RWPE2 (cell line): ENCODE results near the gene CHD9.
A peak's percentile ranks its signal among the peaks of the same experiment; 100 is the strongest.

Experiments
- ATAC-seq: fragments of 200-7000 bp; cut with Tn5 transposase; 3 replicates; pipeline ENCODE4 v1.9.1; 2021; ENCODE audit warnings: low read depth
- DNase-seq: peaks from one replicate; pipeline ENCODE4 v3.0.0-alpha.2; 2020; ENCODE audit warnings: low spot score
- H3K27ac ChIP-seq: fragments of 450-650 bp; 2 replicates; pipeline ENCODE4 v1.5.1; 2017; ENCODE audit warnings: mild to moderate bottlenecking; ENCODE audit not compliant: poor library complexity, severe bottlenecking
- H3K27me3 ChIP-seq: fragments of 250-450 bp; sonication (Bioruptor Pico); 2 replicates; pipeline ENCODE4 v1.5.1; 2021; ENCODE audit warnings: mild to moderate bottlenecking, moderate library complexity; ENCODE audit not compliant: insufficient read depth, poor library complexity, severe bottlenecking
- H3K36me3 ChIP-seq: fragments of 250-450 bp; sonication (Bioruptor Pico); 2 replicates; pipeline ENCODE4 v1.5.1; 2020; ENCODE audit warnings: low read depth, mild to moderate bottlenecking, moderate library complexity
- H3K4me1 ChIP-seq: fragments of 250-450 bp; sonication (Bioruptor Pico); 2 replicates; pipeline ENCODE4 v1.5.1; 2021; ENCODE audit warnings: mild to moderate bottlenecking, moderate library complexity; ENCODE audit not compliant: insufficient read depth, poor library complexity, severe bottlenecking
- H3K4me3 ChIP-seq: fragments of 250-450 bp; sonication (Bioruptor Pico); 2 replicates; pipeline ENCODE4 v1.5.1; 2021; ENCODE audit warnings: mild to moderate bottlenecking, moderate library complexity; ENCODE audit not compliant: severe bottlenecking
- H3K9me3 ChIP-seq: fragments of 250-450 bp; sonication (Bioruptor Pico); 2 replicates; pipeline ENCODE4 v1.5.1; 2021; ENCODE audit warnings: mild to moderate bottlenecking, moderate library complexity; ENCODE audit not compliant: severe bottlenecking
- TF ChIP-seq, protein P1 (sequence below): fragments of 450-650 bp; IDR thresholded peaks from one replicate; pipeline ENCODE4 v1.5.1; 2017; ENCODE audit warnings: mild to moderate bottlenecking, moderate library complexity; ENCODE audit not compliant: poor library complexity, severe bottlenecking

Gene CHD9

DNA sequence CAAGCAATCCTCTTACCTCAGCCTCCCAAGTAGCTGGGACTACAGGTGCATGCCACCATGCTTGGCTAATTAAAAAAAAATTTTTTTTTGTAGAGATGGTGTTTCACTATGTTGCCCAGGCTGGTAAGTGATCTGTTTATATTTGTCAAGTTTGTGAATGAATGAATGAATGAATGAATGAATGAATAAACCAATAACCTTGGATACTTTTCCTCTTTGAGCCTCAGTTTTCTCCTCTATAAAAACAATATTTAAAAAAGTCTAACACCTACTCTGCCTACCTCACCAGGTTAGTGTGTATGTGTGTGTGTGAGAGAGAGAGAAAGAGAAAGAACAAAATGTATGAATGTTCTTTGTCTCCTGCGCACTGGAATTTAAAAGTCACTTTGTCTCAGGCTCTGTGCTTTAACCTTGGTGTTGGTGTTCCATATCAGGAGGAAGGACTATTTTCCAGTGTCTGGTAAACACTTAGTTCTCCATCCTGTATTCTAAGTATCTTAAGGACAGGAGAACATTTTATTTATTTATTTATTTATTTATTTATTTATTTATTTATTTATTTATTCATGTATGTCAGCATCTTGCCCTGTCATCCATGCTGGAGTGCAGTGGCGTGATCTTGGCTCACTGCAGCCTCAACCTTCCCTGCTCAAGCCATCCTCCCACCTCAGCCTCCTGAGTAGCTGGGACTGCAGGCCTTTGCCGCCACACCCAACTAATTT lies 27.1 kb downstream of the CHD9 start:
- no peaks in the 10 kb centered on the region for H3K27me3 ChIP-seq
- no peak overlapping the region for H3K4me3 ChIP-seq
- no peak for ATAC-seq
- peaks cover 71% of the 10 kb centered on the region for H3K4me1 ChIP-seq
- H3K36me3 ChIP-seq = peaks cover 3% of the 10 kb centered on the region; the same call in 1 of the 2 replicates
- H3K9me3 ChIP-seq = no peaks in the 10 kb centered on the region
- TF ChIP-seq, protein P1, sequence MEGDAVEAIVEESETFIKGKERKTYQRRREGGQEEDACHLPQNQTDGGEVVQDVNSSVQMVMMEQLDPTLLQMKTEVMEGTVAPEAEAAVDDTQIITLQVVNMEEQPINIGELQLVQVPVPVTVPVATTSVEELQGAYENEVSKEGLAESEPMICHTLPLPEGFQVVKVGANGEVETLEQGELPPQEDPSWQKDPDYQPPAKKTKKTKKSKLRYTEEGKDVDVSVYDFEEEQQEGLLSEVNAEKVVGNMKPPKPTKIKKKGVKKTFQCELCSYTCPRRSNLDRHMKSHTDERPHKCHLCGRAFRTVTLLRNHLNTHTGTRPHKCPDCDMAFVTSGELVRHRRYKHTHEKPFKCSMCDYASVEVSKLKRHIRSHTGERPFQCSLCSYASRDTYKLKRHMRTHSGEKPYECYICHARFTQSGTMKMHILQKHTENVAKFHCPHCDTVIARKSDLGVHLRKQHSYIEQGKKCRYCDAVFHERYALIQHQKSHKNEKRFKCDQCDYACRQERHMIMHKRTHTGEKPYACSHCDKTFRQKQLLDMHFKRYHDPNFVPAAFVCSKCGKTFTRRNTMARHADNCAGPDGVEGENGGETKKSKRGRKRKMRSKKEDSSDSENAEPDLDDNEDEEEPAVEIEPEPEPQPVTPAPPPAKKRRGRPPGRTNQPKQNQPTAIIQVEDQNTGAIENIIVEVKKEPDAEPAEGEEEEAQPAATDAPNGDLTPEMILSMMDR = no peak
- DNase-seq = no peak
- H3K27ac ChIP-seq = peak overlapping the region; percentile 95

DNA sequence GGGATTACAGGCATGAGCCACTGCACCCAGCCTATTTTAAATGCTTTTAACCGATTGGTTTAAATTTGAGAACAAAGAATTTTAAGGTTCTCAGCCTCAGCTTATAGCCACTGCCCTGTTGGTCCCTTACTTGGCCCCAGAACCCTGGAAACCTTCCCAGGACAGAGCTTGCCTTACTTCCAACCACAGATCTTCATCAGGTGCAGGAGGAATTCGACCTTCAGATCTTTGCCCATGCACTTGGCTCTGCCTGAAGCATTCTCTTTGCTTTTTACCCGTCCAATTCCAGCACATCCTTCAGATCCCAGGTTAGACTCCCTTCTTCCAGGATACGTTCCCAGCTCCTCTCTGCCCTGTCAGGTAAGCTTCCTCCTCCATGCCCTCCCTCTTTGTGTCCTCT lies 27.7 kb downstream of the CHD9 start:
- Histone ChIP-seq H3K27ac (peak overlapping the region; percentile 95), H3K4me1 (peaks cover 71% of the 10 kb centered on the region), H3K9me3 (no peaks in the 10 kb centered on the region), H3K27me3 (no peaks in the 10 kb centered on the region), H3K36me3 (peaks cover 3% of the 10 kb centered on the region; the same call in 1 of the 2 replicates), H3K4me3 (no peak overlapping the region)
- TF ChIP-seq, protein P1 = no peak
- DNase-seq (no peak), ATAC-seq (no peak)

DNA sequence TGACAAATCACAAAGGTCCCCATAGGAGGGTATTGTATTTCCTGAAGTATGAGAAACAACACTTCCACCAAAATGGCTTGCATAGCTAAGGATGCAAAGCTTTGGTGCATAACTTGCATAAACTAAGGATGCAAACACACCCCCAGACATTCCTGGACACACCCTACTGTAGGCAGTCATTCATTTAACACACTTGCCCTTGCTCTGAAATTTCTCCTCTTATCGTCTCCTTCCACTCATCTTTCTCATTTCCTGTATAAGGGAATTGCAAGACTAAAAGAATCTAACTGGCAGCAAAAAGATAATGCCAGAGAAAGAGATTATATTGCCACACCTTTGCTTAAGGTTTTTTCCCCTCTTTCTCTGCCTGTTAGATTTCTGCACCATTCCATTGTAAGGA lies 28.3 kb downstream of the CHD9 start:
- Histone ChIP-seq H3K4me1 (peaks cover 71% of the 10 kb centered on the region), H3K27ac (peak overlapping the region; percentile 95)

DNA sequence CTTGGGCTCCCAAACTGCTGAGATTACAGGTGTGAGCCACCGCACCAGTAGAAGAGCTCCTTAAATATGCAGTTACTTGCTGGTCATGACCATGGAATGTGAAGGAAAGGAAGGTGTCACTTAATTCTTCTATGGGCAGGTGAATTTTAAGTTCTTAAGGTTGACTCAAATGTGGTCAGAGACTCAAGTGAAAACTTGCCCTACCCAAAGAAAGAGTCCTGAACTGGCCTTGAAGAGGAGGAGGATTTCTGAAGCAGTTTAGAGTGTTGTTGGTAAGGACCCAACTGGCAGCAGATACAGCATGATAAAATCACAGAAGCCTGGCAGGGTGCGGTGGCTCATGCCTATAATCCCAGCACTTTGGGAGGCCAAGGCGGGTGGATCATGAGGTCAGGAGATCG lies 29.4 kb downstream of the CHD9 start:
- H3K4me3 ChIP-seq = no peak overlapping the region
- peak overlapping the region; percentile 95 for H3K27ac ChIP-seq
- peaks cover 66% of the 10 kb centered on the region for H3K4me1 ChIP-seq
- ATAC-seq = peak; percentile 58
- DNase-seq = no peak
- H3K36me3 ChIP-seq = no peaks in the 10 kb centered on the region
- TF ChIP-seq, protein P1 = no peak
- no peaks in the 10 kb centered on the region for H3K9me3 ChIP-seq
- no peaks in the 10 kb centered on the region for H3K27me3 ChIP-seq

More for the DNA sequence above, 28.3 kb downstream of the CHD9 start:
- H3K36me3 ChIP-seq = peaks cover under 1% of the 10 kb centered on the region; the same call in 1 of the 2 replicates
- DNase-seq (no peak), ATAC-seq (peak; percentile 40)
- H3K9me3 ChIP-seq = no peaks in the 10 kb centered on the region
- H3K27me3 ChIP-seq = no peaks in the 10 kb centered on the region
- TF ChIP-seq, protein P1 = no peak
- no peak overlapping the region for H3K4me3 ChIP-seq

DNA sequence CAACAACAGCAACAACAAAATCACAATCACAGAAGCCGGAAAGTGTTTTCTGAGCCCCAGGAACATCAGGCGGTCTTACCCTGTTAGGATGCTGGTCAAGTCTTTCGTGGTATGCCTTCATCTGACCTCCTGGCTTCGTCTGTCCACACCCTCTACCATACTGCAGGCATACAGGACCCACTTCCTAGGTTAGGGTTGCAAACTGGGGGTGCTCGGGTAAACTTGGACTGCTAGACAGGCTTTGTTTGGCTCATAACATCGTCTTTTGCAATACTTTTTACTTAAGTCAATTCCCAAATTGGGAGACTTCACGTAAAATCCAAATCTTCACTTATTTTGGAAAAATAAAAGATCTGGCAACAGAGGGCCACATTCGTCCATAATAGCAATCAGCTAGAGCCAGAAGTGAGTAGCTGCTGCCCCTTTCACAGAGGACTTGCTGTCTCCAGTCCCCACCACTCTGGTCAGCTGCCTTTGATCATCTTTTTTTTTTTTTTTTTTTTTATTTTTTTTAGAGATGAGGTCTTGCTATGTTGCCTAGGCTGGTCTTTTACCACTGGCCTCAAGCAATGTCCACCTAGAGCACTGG lies 30.0 kb downstream of the CHD9 start:
- TF ChIP-seq, protein P1 = no peak
- Histone ChIP-seq H3K27me3 (no peaks in the 10 kb centered on the region), H3K9me3 (no peaks in the 10 kb centered on the region), H3K4me3 (no peak overlapping the region), H3K27ac (peak overlapping the region; percentile 95), H3K36me3 (no peaks in the 10 kb centered on the region), H3K4me1 (peaks cover 59% of the 10 kb centered on the region)
- no peak for ATAC-seq
- no peak for DNase-seq
